Hepatocyte (in vitro differentiated cells): Measurements from ENCODE around the gene ANKRD11.

Experiments
- CTCF ChIP-seq: fragments of 200-600 bp; sonication (generic); IDR thresholded peaks from 2 replicates; pipeline ENCODE4 v1.5.1; 2016; ENCODE audit warnings: antibody characterized with exemption, mild to moderate bottlenecking; ENCODE audit not compliant: poor library complexity
- EZH2phosphoT487 ChIP-seq: fragments of 200-600 bp; sonication (generic); IDR thresholded peaks from one replicate; pipeline ENCODE4 v1.6.1; 2018; ENCODE audit warnings: antibody characterized with exemption, mild to moderate bottlenecking, low read depth, moderate library complexity; ENCODE audit not compliant: unreplicated experiment, severe bottlenecking

DNA sequence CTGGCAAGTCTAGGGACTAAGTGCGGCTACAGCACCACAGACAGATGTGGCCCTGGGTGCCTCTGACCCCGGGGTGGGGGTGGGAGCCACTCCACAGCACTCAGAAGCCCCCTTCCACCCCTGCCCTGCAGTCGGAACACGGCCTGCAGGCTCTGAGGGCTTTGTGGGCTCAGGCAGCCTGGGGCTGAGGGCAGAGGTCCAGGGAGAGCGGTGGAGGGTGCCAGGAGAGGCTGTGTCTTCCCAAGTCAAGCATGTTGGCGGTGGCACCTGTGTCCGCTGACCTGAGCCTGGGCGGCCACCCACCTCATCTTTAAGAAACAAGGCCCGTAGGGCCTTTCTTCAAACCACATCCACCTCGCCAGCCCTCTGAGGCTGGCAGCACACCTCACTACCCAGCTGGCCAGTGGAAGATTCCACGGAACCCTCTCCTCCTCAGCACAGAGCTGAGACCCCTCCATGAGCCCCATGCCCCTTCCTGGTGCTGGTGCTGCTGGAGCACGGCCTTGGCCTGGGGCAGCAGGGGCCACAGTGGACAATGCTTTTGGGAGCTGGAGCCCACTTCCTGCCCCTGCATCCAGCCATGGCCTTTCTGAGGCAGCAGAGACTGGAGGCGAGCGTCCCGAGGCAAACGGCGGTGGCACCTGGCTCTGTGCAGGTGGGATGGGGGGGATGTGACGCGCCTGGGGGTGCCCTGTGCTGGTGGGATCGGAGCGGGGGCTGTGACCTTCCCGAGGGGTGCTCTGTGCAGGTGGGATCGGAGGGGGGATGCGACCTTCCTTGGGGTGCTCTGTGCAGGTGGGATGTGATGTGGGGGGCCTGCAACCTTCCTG, 195.1 kb downstream of the ANKRD11 start:
- no peak for TF ChIP-seq CTCF
- no peak for TF ChIP-seq EZH2phosphoT487
